ENCODE measurements around the gene FBN3. TPM values are rescaled to one million over a fixed set of nuclear protein-coding genes. Genes with fewer than 3 reads are reported as not detected.

FBN3 gene
- total RNA-seq, 1 donor from 2014 or later, result 4.2 TPM

- H3K4me1 ChIP-seq (ENCODE audit: control insufficient read depth in 3 of 3, insufficient read depth in 3 of 3, low read length in 3 of 3), result no peaks in the 10 kb centered on the region
- H3K9me3 ChIP-seq (ENCODE audit: control insufficient read depth in 3 of 3, low read length in 3 of 3), result peaks cover 0 to 5% (median 2%) of the 10 kb centered on the region in 3 donors
- no peaks in the 10 kb centered on the region for H3K36me3 ChIP-seq (ENCODE audit: control insufficient read depth in 3 of 3, insufficient read depth in 3 of 3, low read length in 3 of 3)
- H3K4me3 ChIP-seq (ENCODE audit: low read length in 3 of 3), result no peak overlapping the region
- no peak overlapping the region for H3K27ac ChIP-seq (ENCODE audit: low read depth, low read length)
- H3K27me3 ChIP-seq (ENCODE audit: control insufficient read depth in 3 of 3, insufficient read depth in 3 of 3, low read length in 3 of 3), result no peaks in the 10 kb centered on the region
- no peak overlapping the region for H3K9ac ChIP-seq (ENCODE audit: low read depth in 1 of 3, low read length in 3 of 3)
Observed at GRCh38 chr19:8083141-8083540, 66.3 kb downstream of the FBN3 start.

- no peaks in the 10 kb centered on the region for H3K27me3 ChIP-seq (ENCODE audit: control insufficient read depth in 3 of 3, insufficient read depth in 3 of 3, low read length in 3 of 3)
- no peak overlapping the region for H3K9ac ChIP-seq (ENCODE audit: low read depth in 1 of 3, low read length in 3 of 3)
- no peak overlapping the region for H3K4me3 ChIP-seq (ENCODE audit: low read length in 3 of 3)
- H3K9me3 ChIP-seq (ENCODE audit: control insufficient read depth in 3 of 3, low read length in 3 of 3), result peaks cover 0 to 5% (median 0%) of the 10 kb centered on the region in 3 donors
- H3K27ac ChIP-seq (ENCODE audit: low read depth, low read length), result no peak overlapping the region
- H3K36me3 ChIP-seq (ENCODE audit: control insufficient read depth in 3 of 3, insufficient read depth in 3 of 3, low read length in 3 of 3), result no peaks in the 10 kb centered on the region
- no peaks in the 10 kb centered on the region for H3K4me1 ChIP-seq (ENCODE audit: control insufficient read depth in 3 of 3, insufficient read depth in 3 of 3, low read length in 3 of 3)
Observed at GRCh38 chr19:8081569-8082550, 67.5 kb downstream of the FBN3 start.

- Histone ChIP-seq H3K27ac (ENCODE audit: low read depth, low read length) (no peak overlapping the region), H3K27me3 (ENCODE audit: control insufficient read depth in 3 of 3, insufficient read depth in 3 of 3, low read length in 3 of 3) (no peaks in the 10 kb centered on the region), H3K4me3 (ENCODE audit: low read length in 3 of 3) (no peak overlapping the region)
Observed at GRCh38 chr19:8080832-8081231, 68.6 kb downstream of the FBN3 start.

GRCh38 chr19:8079988-8080387 lies 69.4 kb downstream of the FBN3 start:
- Histone ChIP-seq H3K27me3 (ENCODE audit: control insufficient read depth in 3 of 3, insufficient read depth in 3 of 3, low read length in 3 of 3) (no peaks in the 10 kb centered on the region), H3K4me1 (ENCODE audit: control insufficient read depth in 3 of 3, insufficient read depth in 3 of 3, low read length in 3 of 3) (no peaks in the 10 kb centered on the region), H3K9ac (ENCODE audit: low read depth in 1 of 3, low read length in 3 of 3) (no peak overlapping the region), H3K36me3 (ENCODE audit: control insufficient read depth in 3 of 3, insufficient read depth in 3 of 3, low read length in 3 of 3) (no peaks in the 10 kb centered on the region), H3K4me3 (ENCODE audit: low read length in 3 of 3) (no peak overlapping the region), H3K27ac (ENCODE audit: low read depth, low read length) (no peak overlapping the region), H3K9me3 (ENCODE audit: control insufficient read depth in 3 of 3, low read length in 3 of 3) (peaks cover 0 to 5% (median 0%) of the 10 kb centered on the region in 3 donors)

More at GRCh38 chr19:8080832-8081231, 68.6 kb downstream of the FBN3 start:
- Histone ChIP-seq H3K36me3 (ENCODE audit: control insufficient read depth in 3 of 3, insufficient read depth in 3 of 3, low read length in 3 of 3) (no peaks in the 10 kb centered on the region), H3K9ac (ENCODE audit: low read depth in 1 of 3, low read length in 3 of 3) (no peak overlapping the region), H3K4me1 (ENCODE audit: control insufficient read depth in 3 of 3, insufficient read depth in 3 of 3, low read length in 3 of 3) (no peaks in the 10 kb centered on the region), H3K9me3 (ENCODE audit: control insufficient read depth in 3 of 3, low read length in 3 of 3) (peaks cover 0 to 5% (median 0%) of the 10 kb centered on the region in 3 donors)

GRCh38 chr19:8075158-8076074 lies 74.0 kb downstream of the FBN3 start:
- no peak overlapping the region for H3K9ac ChIP-seq (ENCODE audit: low read depth in 1 of 3, low read length in 3 of 3)
- H3K27ac ChIP-seq (ENCODE audit: low read depth, low read length), result no peak overlapping the region
- peaks cover 0 to 6% (median 4%) of the 10 kb centered on the region in 3 donors for H3K9me3 ChIP-seq (ENCODE audit: control insufficient read depth in 3 of 3, low read length in 3 of 3)
- no peaks in the 10 kb centered on the region for H3K4me1 ChIP-seq (ENCODE audit: control insufficient read depth in 3 of 3, insufficient read depth in 3 of 3, low read length in 3 of 3)
- H3K4me3 ChIP-seq (ENCODE audit: low read length in 3 of 3), result no peak overlapping the region
- no peaks in the 10 kb centered on the region for H3K27me3 ChIP-seq (ENCODE audit: control insufficient read depth in 3 of 3, insufficient read depth in 3 of 3, low read length in 3 of 3)
- no peaks in the 10 kb centered on the region for H3K36me3 ChIP-seq (ENCODE audit: control insufficient read depth in 3 of 3, insufficient read depth in 3 of 3, low read length in 3 of 3)

- Histone ChIP-seq H3K4me1 (ENCODE audit: control insufficient read depth in 3 of 3, insufficient read depth in 3 of 3, low read length in 3 of 3) (no peaks in the 10 kb centered on the region), H3K4me3 (ENCODE audit: low read length in 3 of 3) (no peak overlapping the region), H3K9me3 (ENCODE audit: control insufficient read depth in 3 of 3, low read length in 3 of 3) (peaks cover 4 to 10% (median 4%) of the 10 kb centered on the region in 3 donors), H3K27me3 (ENCODE audit: control insufficient read depth in 3 of 3, insufficient read depth in 3 of 3, low read length in 3 of 3) (no peaks in the 10 kb centered on the region), H3K9ac (ENCODE audit: low read depth in 1 of 3, low read length in 3 of 3) (no peak overlapping the region), H3K36me3 (ENCODE audit: control insufficient read depth in 3 of 3, insufficient read depth in 3 of 3, low read length in 3 of 3) (no peaks in the 10 kb centered on the region), H3K27ac (ENCODE audit: low read depth, low read length) (no peak overlapping the region)
Observed at GRCh38 chr19:8074501-8074900, 74.9 kb downstream of the FBN3 start.

GRCh38 chr19:8071912-8072311 lies 77.5 kb downstream of the FBN3 start:
- Histone ChIP-seq H3K9me3 (ENCODE audit: control insufficient read depth in 3 of 3, low read length in 3 of 3) (peaks cover 6 to 16% (median 10%) of the 10 kb centered on the region in 3 donors), H3K27ac (ENCODE audit: low read depth, low read length) (no peak overlapping the region), H3K9ac (ENCODE audit: low read depth in 1 of 3, low read length in 3 of 3) (no peak overlapping the region), H3K4me3 (ENCODE audit: low read length in 3 of 3) (no peak overlapping the region), H3K36me3 (ENCODE audit: control insufficient read depth in 3 of 3, insufficient read depth in 3 of 3, low read length in 3 of 3) (no peaks in the 10 kb centered on the region), H3K27me3 (ENCODE audit: control insufficient read depth in 3 of 3, insufficient read depth in 3 of 3, low read length in 3 of 3) (no peaks in the 10 kb centered on the region), H3K4me1 (ENCODE audit: control insufficient read depth in 3 of 3, insufficient read depth in 3 of 3, low read length in 3 of 3) (no peaks in the 10 kb centered on the region)

- peaks cover 3 to 14% (median 10%) of the 10 kb centered on the region in 3 donors for H3K9me3 ChIP-seq (ENCODE audit: control insufficient read depth in 3 of 3, low read length in 3 of 3)
- H3K9ac ChIP-seq (ENCODE audit: low read depth in 1 of 3, low read length in 3 of 3), result no peak overlapping the region
- no peaks in the 10 kb centered on the region for H3K36me3 ChIP-seq (ENCODE audit: control insufficient read depth in 3 of 3, insufficient read depth in 3 of 3, low read length in 3 of 3)
- no peaks in the 10 kb centered on the region for H3K4me1 ChIP-seq (ENCODE audit: control insufficient read depth in 3 of 3, insufficient read depth in 3 of 3, low read length in 3 of 3)
- H3K4me3 ChIP-seq (ENCODE audit: low read length in 3 of 3), result no peak overlapping the region
- H3K27me3 ChIP-seq (ENCODE audit: control insufficient read depth in 3 of 3, insufficient read depth in 3 of 3, low read length in 3 of 3), result no peaks in the 10 kb centered on the region
- H3K27ac ChIP-seq (ENCODE audit: low read depth, low read length), result no peak overlapping the region
Observed at GRCh38 chr19:8069096-8069973, 80.1 kb downstream of the FBN3 start.

- Histone ChIP-seq H3K36me3 (ENCODE audit: control insufficient read depth in 3 of 3, insufficient read depth in 3 of 3, low read length in 3 of 3) (no peaks in the 10 kb centered on the region), H3K9me3 (ENCODE audit: control insufficient read depth in 3 of 3, low read length in 3 of 3) (peaks cover 3 to 12% (median 10%) of the 10 kb centered on the region in 3 donors), H3K9ac (ENCODE audit: low read depth in 1 of 3, low read length in 3 of 3) (no peak overlapping the region), H3K27me3 (ENCODE audit: control insufficient read depth in 3 of 3, insufficient read depth in 3 of 3, low read length in 3 of 3) (no peaks in the 10 kb centered on the region), H3K27ac (ENCODE audit: low read depth, low read length) (no peak overlapping the region), H3K4me3 (ENCODE audit: low read length in 3 of 3) (no peak overlapping the region), H3K4me1 (ENCODE audit: control insufficient read depth in 3 of 3, insufficient read depth in 3 of 3, low read length in 3 of 3) (no peaks in the 10 kb centered on the region)
Observed at GRCh38 chr19:8065875-8066261, 83.5 kb downstream of the FBN3 start.
